Liver (tissue), 9 donors: ENCODE results near the gene GDF3. TPM values are rescaled to one million over a fixed set of nuclear protein-coding genes. Genes with fewer than 3 reads are reported as not detected.
"Not testable (repeated sequence)": the region's sequence is repeated elsewhere in the genome, so short reads cannot be mapped to it uniquely, and the experiment has no call there.

Experiments
- DNase-seq: peaks from one replicate; pipeline ENCODE4 v3.0.0-alpha.2; 2017; ENCODE audit warnings: low spot score
- H3K27ac ChIP-seq, 2 donors: one replicate each; pipeline ENCODE4 v1.7.0; 2013; ENCODE audit warnings: inconsistent platforms in 2 of 2, low read length in 2 of 2, control low read depth in 1 of 2, low read depth in 1 of 2, mild to moderate bottlenecking in 1 of 2
- H3K27me3 ChIP-seq, 4 donors: one replicate each; pipeline versions ENCODE4 v1.6.1 to v1.7.0; 2013; ENCODE audit warnings: low read length in 3 of 4, inconsistent platforms in 1 of 4, mild to moderate bottlenecking in 1 of 4, moderate library complexity in 1 of 4; ENCODE audit not compliant: control insufficient read depth in 4 of 4, insufficient read depth in 4 of 4
- H3K36me3 ChIP-seq, 4 donors: one replicate each; pipeline versions ENCODE4 v1.6.1 to v1.7.0; 2013; ENCODE audit warnings: low read length in 3 of 4, mild to moderate bottlenecking in 3 of 4, low read depth in 1 of 4, moderate library complexity in 1 of 4; ENCODE audit not compliant: control insufficient read depth in 4 of 4, insufficient read depth in 3 of 4
- H3K4me1 ChIP-seq, 4 donors: one replicate each; pipeline versions ENCODE4 v1.6.1 to v1.7.0; 2013; ENCODE audit warnings: low read length in 3 of 4, mild to moderate bottlenecking in 3 of 4, moderate library complexity in 1 of 4; ENCODE audit not compliant: control insufficient read depth in 4 of 4, insufficient read depth in 4 of 4
- H3K4me3 ChIP-seq, 3 donors: one replicate each; pipeline versions ENCODE4 v1.6.1 to v1.7.0; 2013; ENCODE audit warnings: low read length in 3 of 3, control low read depth in 1 of 3, low read depth in 1 of 3, mild to moderate bottlenecking in 1 of 3
- H3K9ac ChIP-seq, 2 donors: one replicate each; pipeline ENCODE4 v1.7.0; 2013; ENCODE audit warnings: low read length in 2 of 2, mild to moderate bottlenecking in 2 of 2, moderate library complexity in 2 of 2, control low read depth in 1 of 2, low read depth in 1 of 2
- H3K9me3 ChIP-seq, 4 donors: one replicate each; pipeline versions ENCODE4 v1.6.1 to v1.7.0; 2013; ENCODE audit warnings: low read length in 3 of 4; ENCODE audit not compliant: control insufficient read depth in 4 of 4
- CTCF ChIP-seq: fragments of 150-350 bp; IDR thresholded peaks from 2 replicates; pipeline ENCODE4 v1.5.1; 2017; ENCODE audit warnings: improper control_type of control experiment, low read depth, low read length; ENCODE audit not compliant: missing input control
- EGR1 ChIP-seq, 2 donors: IDR thresholded peaks; 2 replicates each; pipeline ENCODE4 v1.6.1; 2016 to 2018; ENCODE audit warnings: antibody characterized with exemption in 2 of 2, low read depth in 2 of 2
- GABPA ChIP-seq, 2 donors: IDR thresholded peaks in 1 of 2; conservative IDR thresholded peaks in 1 of 2; 2 replicates each; pipeline ENCODE4 v1.6.1; 2016; ENCODE audit warnings: antibody characterized with exemption in 2 of 2, mild to moderate bottlenecking in 1 of 2, moderate library complexity in 1 of 2
- HNF4A ChIP-seq, 2 donors: conservative IDR thresholded peaks; 2 replicates each; pipeline ENCODE4 v1.6.1; 2016; ENCODE audit warnings: antibody characterized with exemption in 2 of 2, mild to moderate bottlenecking in 2 of 2
- JUND ChIP-seq, 2 donors: IDR thresholded peaks; 2 replicates each; pipeline ENCODE4 v1.6.1; 2016; ENCODE audit warnings: antibody characterized with exemption in 2 of 2
- NR2F2 ChIP-seq: IDR thresholded peaks from 2 replicates; pipeline ENCODE4 v1.6.1; 2016; ENCODE audit warnings: antibody characterized with exemption
- RAD21 ChIP-seq, 2 donors: IDR thresholded peaks; 2 replicates each; pipeline ENCODE4 v1.6.1; 2016; ENCODE audit warnings: antibody characterized with exemption in 2 of 2, mild to moderate bottlenecking in 2 of 2
- RXRA ChIP-seq, 2 donors: IDR thresholded peaks; 2 replicates each; pipeline ENCODE4 v1.6.1; 2017 to 2018; ENCODE audit warnings: antibody characterized with exemption in 2 of 2, mild to moderate bottlenecking in 1 of 2
- SP1 ChIP-seq: IDR thresholded peaks from 2 replicates; pipeline ENCODE4 v1.6.1; 2018; ENCODE audit warnings: antibody characterized with exemption, mild to moderate bottlenecking
- WGBS: extraction: QIAGEN DNeasy Blood & Tissue Kit; methylation state at CpG from one replicate; pipeline ENCODE4 v1.1.7; 2013; 5-methylcytosine and 5-hydroxymethylcytosine counted together
- polyA plus RNA-seq, 2 donors: library from polyadenylated mRNA; stranded (reverse) in 1 of 2; unstranded in 1 of 2; fragments of 200-250 nt in 1 of 2; fragments of >200 nt in 1 of 2; fragmentation: Nextera tagmentation in 1 of 2; extraction: Ambion mirVana in 1 of 2; gene quantifications; one replicate each; pipeline versions ENCODE4 v1.2.1 to v1.2.3, GENCODE V29; 2013 to 2015
- total RNA-seq, 2 donors: library from RNA; depleted of rRNA; stranded (reverse); fragments of >200 nt; gene quantifications; one replicate each; pipeline ENCODE4 v1.2.3, GENCODE V29; 2014
- donor health status: healthy.
- donor health status: healthy.
- donor health status: healthy.
- donor health status: healthy.
- donor health status: healthy.

GDF3 gene
- total and polyA plus RNA-seq, 4 donors = not detected

DNA sequence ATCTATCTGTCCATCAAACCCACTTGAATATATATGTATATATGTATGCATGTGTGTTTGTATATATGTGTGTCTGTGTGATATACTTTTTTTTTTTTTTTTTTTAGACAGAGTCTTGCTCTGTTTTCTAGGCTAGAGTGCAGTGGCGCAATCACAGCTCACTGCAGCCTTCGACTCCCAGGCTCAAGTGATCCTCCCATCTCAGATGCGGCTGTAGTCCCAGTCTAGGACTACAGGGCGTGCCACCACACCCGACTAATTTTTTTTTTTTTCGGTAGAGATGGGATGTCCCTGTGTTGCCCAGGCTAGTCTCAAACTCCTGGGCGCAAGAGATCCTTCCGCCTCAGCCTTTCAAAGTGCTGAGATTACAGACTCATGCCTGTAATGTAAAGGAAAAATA is 16.8 kb downstream of the GDF3 start:
- H3K27me3 ChIP-seq = no peaks in the 10 kb centered on the region
- no peak for DNase-seq
- no peak overlapping the region for H3K27ac ChIP-seq
- no peak overlapping the region for H3K4me3 ChIP-seq
- no peak for TF ChIP-seq RXRA (IDR thresholded peaks at IDR 0.05)
- no peak for TF ChIP-seq GABPA (IDR thresholded peaks at IDR 0.05 in 1 of 2, conservative IDR thresholded peaks at IDR 0.05 in 1 of 2)
- TF ChIP-seq NR2F2 = no peak
- H3K36me3 ChIP-seq = no peaks in the 10 kb centered on the region
- 73% methylated on average over 8 of the region's 8 CpGs for WGBS
- H3K9me3 ChIP-seq = no peaks in the 10 kb centered on the region
- no peak overlapping the region for H3K9ac ChIP-seq
- no peaks in the 10 kb centered on the region for H3K4me1 ChIP-seq

DNA sequence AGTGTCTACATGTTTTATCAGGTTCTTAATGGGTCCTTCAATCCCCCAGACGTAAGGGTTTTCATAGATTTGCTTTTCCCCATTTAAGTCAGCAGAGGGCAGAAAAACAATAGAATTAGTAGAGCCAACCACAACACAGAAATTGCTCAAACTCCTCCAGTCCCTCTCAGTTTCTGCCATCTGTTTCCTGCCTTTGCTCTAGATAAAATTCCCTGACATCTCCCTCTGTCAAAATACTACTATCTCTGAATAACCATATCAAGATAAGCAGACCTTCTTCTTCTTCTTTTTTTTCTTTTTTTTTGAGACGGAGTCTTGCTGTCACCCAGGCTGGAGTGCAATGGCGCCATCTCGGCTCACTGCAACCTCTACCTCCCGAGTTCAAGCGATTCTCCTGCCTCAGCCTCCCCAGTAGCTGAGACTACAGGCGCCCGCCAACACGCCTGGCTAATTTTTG is 18.1 kb downstream of the GDF3 start:
- whole genome bisulfite sequencing = 54% methylated on average over 9 of the region's 9 CpGs
- not testable (repeated sequence) for DNase-seq, H3K36me3 ChIP-seq, H3K4me1 ChIP-seq, H3K9me3 ChIP-seq, H3K9ac ChIP-seq, H3K27me3 ChIP-seq, H3K27ac ChIP-seq, H3K4me3 ChIP-seq
- peak; percentile 46 to 64 for TF ChIP-seq RAD21 (IDR thresholded peaks at IDR 0.05)
- TF ChIP-seq CTCF = peak; percentile 22

GRCh38 chr12:7675455-7675854 is 20.1 kb downstream of the GDF3 start:
- not testable (repeated sequence) for H3K4me3 ChIP-seq, H3K27me3 ChIP-seq, H3K27ac ChIP-seq, H3K4me1 ChIP-seq, H3K36me3 ChIP-seq, DNase-seq, H3K9me3 ChIP-seq, H3K9ac ChIP-seq
- WGBS = 73% methylated on average over 6 of the region's 6 CpGs

DNA sequence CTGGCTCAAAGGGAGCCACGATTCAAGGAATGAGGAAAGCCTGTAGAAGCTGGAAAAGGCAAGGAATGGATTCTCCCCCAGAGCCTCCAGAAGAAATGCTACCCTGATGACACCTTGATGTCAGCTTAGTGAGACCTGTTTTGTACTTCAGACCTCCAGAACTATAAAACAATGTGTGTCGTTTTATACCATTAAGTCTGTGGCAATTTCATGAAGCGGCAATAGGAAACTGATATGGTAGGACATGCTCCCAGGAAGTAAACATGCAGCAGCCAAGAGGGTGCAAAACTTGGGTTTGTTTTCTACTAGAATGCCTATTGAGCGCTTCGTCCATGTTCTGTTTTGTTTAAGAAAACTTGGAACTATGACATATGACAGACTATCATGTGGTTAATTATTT is 27.4 kb downstream of the GDF3 start:
- H3K4me3 ChIP-seq = no peak overlapping the region
- no peak overlapping the region for H3K27ac ChIP-seq
- no peak overlapping the region for H3K9ac ChIP-seq
- no peak for TF ChIP-seq HNF4A (conservative IDR thresholded peaks at IDR 0.05)
- TF ChIP-seq RXRA (IDR thresholded peaks at IDR 0.05) = no peak
- no peak for TF ChIP-seq SP1
- no peak for TF ChIP-seq EGR1 (IDR thresholded peaks at IDR 0.05; ENCODE audit: low read depth in 2 of 2)
- TF ChIP-seq NR2F2 = no peak
- TF ChIP-seq CTCF = no peak
- no peak for TF ChIP-seq GABPA (IDR thresholded peaks at IDR 0.05 in 1 of 2, conservative IDR thresholded peaks at IDR 0.05 in 1 of 2)
- no peak for TF ChIP-seq RAD21 (IDR thresholded peaks at IDR 0.05)
- no peak for TF ChIP-seq JUND (IDR thresholded peaks at IDR 0.05)
- H3K4me1 ChIP-seq = no peaks in the 10 kb centered on the region
- no peaks in the 10 kb centered on the region for H3K9me3 ChIP-seq
- whole genome bisulfite sequencing = 82% methylated on average over 5 of the region's 5 CpGs
- H3K36me3 ChIP-seq = no peaks in the 10 kb centered on the region
- DNase-seq = no peak
- H3K27me3 ChIP-seq = no peaks in the 10 kb centered on the region
